GM12872 (cell line): ENCODE measurements around the gene HSPB9.

ENCODE experiments used
- TF ChIP-seq, protein P1 (sequence below): IDR thresholded peaks from 3 replicates; pipeline ENCODE4 v1.5.1; 2011; ENCODE audit warnings: low read depth, mild to moderate bottlenecking, low read length, moderate library complexity; ENCODE audit not compliant: insufficient read depth

Gene HSPB9

DNA sequence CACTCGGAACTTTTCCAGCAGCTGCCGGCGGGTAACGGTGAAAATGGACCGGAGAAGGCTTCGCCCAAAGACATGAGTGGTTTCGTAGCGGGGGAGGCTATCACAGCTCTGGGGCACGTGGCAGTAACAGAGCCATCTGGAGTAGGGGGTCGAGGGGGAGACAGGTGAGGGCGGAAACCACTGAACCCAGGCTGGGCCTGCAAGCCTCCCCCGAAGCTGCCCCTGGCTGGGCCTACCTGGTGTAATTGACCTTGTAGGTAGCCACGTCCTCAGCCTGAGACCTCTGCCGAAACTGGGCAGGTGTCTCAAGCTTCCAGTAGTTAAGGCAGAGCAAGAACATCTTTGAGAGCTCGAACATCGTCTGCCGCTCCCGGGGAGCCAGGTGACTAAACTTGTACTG lies 3.3 kb upstream of the HSPB9 start:
- TF ChIP-seq, protein P1, sequence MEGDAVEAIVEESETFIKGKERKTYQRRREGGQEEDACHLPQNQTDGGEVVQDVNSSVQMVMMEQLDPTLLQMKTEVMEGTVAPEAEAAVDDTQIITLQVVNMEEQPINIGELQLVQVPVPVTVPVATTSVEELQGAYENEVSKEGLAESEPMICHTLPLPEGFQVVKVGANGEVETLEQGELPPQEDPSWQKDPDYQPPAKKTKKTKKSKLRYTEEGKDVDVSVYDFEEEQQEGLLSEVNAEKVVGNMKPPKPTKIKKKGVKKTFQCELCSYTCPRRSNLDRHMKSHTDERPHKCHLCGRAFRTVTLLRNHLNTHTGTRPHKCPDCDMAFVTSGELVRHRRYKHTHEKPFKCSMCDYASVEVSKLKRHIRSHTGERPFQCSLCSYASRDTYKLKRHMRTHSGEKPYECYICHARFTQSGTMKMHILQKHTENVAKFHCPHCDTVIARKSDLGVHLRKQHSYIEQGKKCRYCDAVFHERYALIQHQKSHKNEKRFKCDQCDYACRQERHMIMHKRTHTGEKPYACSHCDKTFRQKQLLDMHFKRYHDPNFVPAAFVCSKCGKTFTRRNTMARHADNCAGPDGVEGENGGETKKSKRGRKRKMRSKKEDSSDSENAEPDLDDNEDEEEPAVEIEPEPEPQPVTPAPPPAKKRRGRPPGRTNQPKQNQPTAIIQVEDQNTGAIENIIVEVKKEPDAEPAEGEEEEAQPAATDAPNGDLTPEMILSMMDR, result no peak

DNA sequence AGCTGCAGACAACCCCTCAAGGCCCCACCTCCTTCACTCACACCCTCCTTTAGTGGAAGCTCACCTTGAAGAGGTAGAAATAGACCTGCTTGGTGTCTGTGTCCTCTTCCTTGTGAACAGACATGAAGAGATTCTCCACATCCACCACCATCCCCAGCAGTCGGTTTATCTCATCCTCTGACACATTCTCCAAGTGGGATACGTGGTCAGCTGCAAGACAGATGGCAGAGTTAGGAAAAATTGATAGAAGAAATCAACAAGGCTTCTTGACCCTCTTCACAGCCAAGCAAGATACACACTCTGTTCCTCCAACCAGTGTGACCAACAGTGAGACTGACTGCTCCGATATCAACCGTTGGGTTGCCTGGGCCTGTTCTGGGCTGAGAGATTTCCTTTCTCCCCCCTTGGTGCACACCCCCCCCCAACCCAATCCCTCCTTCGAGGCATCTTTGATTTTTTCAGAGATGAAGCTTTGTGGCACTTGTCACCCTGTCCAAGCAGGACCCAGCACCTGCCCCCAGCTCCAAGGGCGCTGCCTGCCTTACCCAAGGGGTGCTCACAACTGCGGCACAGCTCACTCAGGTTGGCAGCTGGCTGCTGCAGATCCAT lies 2.3 kb upstream of the HSPB9 start:
- TF ChIP-seq, protein P1, result no peak

DNA sequence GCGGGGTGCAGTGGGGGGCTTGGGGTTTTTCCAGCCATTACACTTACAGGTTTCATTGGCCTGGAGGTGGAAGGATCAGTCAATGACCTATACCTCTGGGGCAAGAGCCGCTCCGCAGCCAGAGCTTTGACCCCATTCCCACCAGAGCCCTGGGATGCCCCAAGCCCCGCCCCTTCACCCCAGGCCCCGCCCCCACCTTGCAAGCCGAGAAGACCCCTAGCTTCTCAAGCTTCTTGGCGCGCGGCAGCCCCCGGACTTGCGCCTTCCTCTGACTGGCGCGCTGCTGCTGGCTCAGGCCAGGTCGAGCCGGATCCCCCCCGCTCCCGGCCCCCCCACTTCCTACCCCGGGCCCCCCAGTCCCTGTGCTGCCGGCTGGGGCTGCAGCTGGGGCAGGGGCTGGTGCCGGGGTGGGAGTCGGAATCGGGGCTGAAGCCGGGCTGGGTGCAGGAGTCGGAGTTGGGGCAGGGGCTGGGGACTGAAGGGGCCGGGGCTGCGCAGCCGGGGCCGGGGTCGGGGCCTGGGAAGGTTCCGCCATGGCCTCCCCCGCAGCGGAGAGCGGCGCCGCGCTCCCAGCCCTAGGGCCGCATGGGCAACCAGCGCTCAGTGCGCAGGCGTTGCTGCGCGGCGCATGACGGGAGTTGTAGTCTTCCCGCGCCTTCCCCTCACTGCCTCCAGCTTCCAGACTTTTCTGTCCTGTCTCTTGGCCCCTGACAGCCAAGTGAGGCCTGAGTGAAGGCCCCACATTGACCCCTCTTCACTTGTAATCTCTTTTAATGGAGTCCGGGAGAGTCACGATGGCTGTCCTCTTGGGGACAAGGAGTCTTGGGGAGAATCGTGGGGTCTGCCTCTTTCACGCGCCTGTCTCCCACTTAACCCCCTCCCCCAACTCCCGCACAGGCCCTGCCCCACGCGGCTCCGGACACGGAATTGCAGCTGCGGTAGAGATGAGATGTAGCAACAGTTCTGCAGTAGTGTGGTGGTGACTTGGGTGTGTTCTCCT lies 1.5 kb upstream of the HSPB9 start, which contains the start of gene KAT2A:
Gene KAT2A (minus strand): TSS at position 598 of the 1,000 bp plus-strand sequence. CDS start 63 bp downstream, at position 535.
- TF ChIP-seq, protein P1, result no peak

DNA sequence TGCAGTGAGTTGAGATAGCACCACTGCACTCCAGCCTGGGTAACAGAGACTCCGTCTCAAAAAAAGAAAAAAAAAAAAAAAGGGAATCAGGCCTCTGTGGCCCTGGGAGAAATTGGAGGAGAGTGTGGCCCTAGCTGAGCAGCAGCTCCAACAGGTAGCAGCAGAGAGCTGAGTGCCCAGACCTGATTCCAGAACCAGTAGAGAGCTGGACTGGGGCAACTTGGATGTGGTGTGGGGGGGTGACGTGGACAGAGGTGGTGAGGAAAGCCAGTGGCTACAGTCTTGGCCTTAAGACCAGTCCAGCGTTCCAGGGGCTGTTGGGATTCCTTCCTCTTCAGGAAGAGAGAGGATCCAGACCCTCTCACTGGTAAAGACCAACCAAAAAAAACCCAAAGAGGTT lies 1.7 kb downstream of the HSPB9 start:
- TF ChIP-seq, protein P1, result no peak

DNA sequence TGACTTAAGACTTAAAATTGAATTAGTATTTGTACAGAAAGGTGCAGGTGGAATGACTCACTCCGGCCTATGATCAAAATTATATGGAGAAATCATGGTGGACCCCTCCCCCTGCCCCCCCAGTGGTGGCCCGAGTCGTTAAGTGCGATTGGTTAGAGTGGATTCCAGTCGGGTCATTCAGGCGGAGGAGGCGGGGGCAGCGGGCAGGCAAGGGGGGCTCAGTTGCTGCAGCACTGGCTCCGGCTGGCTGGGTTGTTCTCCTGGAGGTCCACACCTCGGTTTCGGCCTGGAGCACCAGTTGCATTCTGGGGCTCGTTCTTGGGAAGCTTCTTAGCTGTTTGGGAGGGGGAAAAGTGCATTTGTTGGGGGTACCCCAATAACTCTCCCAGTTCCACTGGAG lies 3.0 kb downstream of the HSPB9 start:
- TF ChIP-seq, protein P1, result no peak

DNA sequence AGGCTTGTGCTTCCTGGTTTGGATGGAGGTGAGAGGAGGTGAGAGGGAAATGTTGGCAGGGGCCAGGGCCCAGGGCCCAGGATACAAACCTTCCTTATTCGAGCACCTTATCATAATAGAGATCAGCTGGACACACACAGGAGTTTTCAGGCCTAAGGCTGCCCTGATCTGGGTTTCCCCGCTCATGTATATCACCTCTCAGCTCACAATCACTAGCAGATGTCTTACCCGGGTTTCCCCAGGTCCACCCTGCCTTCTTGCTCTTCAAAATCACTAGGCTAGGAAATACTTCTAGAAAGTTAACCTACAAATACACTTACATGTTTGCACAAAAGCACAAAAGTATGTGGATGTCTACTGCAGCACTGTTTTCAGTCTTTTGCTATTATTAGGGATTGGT lies 4.2 kb downstream of the HSPB9 start:
- TF ChIP-seq, protein P1, result no peak

DNA sequence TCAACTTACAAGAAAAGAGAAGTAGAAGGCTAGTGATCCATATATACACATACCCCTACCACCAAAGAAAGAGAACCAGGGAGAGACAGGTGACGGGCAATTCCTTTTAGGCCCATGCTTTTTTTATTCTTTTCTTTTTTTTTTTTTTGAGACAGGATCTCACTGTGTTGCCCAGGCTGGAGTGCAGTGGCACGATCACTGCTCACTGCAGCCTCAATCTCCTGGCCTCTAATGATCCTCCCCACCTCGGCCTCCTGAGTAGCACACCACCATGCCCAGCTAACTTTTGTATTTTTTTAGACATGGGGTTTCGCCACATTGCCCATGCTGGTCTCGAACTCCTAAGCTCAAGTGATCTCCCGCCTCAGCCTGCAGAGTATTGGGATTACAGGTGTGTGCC lies 4.8 kb downstream of the HSPB9 start:
- TF ChIP-seq, protein P1, result no peak
